Measurements from ENCODE around the gene MEGF8. TPM values are rescaled to one million over a fixed set of nuclear protein-coding genes. Genes with fewer than 3 reads are reported as not detected.

MEGF8 gene
- total and polyA plus RNA-seq, 2 experiments from 2014 or later: 5.4 to 26.6 TPM

DNA sequence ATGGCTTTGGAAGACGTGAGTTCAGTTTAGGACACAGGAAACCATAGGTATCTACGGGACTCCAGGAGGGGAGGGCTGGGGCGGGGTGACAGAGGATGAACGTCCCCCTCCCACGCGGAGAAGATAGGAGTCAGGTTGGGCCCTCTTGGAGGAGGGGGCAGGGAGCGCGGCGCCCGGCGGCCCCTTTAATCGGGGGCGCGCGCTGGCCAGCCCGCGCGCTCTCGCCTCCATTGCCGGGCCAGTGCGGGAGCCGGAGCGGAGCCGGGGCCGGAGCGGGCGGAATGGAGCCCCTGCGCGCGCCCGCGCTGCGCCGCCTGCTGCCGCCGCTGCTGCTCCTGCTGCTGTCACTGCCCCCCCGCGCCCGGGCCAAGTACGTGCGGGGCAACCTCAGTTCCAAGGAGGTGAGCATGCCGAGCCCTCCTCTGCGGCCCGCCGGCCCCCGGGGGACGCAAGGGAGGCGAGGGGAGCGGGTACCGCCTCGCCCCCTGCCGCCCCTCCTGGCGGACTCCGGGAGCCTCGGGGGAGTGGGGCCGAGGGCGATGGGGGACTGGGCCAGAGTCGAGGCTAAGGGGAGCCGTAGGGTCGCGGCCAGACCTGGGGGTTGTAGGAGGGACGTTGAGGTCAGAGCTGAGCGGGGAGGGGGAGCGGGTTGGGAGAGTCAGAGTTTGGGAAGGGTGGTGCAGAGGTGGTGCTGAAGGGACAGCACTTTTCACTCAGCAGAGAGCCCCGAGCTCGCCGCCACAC, 12.2 kb upstream of the MEGF8 start, which contains the start of gene TMEM145:
Gene TMEM145, plus strand, starts transcription at position 214 of the 744 bp plus-strand sequence. Its CDS starts 68 bp downstream, at position 282.
- Histone ChIP-seq H3F3A (ENCODE audit: insufficient read depth) (peaks cover 5% of the 10 kb centered on the region), H3K4me1 (ENCODE audit: insufficient read depth) (no peaks in the 10 kb centered on the region), H3K27me3 (replicated peaks; ENCODE audit: insufficient read depth) (peaks cover 7% of the 10 kb centered on the region), H3K27ac (no peak within 1 kb of the TSS), H2AFZ (no peak within 1 kb of the TSS), H3K4me2 (ENCODE audit: unreplicated experiment) (peak within 1 kb of the TSS; percentile 89), H3K9me2 (ENCODE audit: insufficient read depth) (no peaks in the 10 kb centered on the region), H3K9ac (no peak within 1 kb of the TSS), H3K4me3 (peak within 1 kb of the TSS; percentile 70), H3K36me3 (ENCODE audit: low read depth) (no peaks in the 10 kb centered on the region), H3K79me2 (ENCODE audit: insufficient read depth) (no peaks in the 10 kb centered on the region), H4K20me1 (ENCODE audit: insufficient read depth) (no peaks in the 10 kb centered on the region), H3K9me3 (ENCODE audit: low read depth) (no peaks in the 10 kb centered on the region)
- TF ChIP-seq EZH2phosphoT487 (IDR thresholded peaks at IDR 0.05; ENCODE audit: insufficient read depth, low read depth) (no peak), EZH2 (IDR thresholded peaks at IDR 0.05; ENCODE audit: insufficient read depth, poor library complexity, severe bottlenecking) (no peak)
- in situ Hi-C loops (cut with MboI): no loop called here
- 1 to 2% methylated on average over 29 to 53 of the region's 67 CpGs for WGBS, 2 experiments (ENCODE audit: low coverage in 1 of 2, low lambda C conversion rate in 2 of 2, missing lambda C conversion rate in 2 of 2)
- peak; percentile 77 for DNase-seq

DNA sequence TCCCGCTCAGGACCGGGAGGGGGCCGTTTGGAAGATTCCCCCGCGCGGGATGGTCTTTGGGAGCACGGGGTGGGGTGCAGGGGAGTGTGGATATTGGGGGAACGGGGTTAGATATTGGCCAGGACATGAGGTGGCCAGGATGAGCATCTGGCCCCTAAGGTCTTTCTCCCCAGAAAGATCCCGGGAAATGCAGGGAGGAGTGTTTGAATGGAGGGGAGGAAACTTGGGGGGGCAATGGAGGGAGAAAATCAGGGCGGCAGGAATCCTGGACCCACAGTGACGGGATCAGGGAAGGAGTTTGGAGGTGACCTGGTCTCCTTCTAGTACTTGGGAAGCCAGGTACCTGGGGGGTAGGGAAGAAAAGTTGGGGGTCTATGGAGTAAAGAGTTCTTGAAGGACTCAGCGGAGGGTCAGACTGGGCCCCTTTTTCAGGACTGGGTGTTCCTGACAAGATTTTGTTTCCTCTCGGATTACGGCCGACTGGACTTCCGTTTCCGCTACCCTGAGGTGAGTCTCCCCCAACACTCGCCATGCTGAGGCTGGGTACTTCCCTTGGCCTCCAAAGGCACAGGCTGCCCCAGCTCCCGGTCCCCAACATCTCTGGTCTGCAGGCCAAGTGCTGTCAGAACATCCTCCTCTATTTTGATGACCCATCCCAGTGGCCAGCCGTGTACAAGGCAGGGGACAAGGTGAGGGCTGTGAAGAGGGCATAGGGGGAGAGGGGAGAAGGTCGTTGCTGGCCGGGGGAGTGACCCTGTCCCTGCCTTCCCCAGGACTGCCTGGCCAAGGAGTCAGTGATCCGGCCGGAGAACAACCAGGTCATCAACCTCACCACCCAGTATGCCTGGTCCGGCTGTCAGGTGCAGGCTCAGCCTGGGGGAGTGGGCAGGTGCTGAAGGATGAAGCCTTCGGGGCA, 11.3 kb upstream of the MEGF8 start:
- Histone ChIP-seq H3K9me2 (ENCODE audit: insufficient read depth) (no peaks in the 10 kb centered on the region), H3K79me2 (ENCODE audit: insufficient read depth) (no peaks in the 10 kb centered on the region), H3K27me3 (replicated peaks; ENCODE audit: insufficient read depth) (peaks cover 7% of the 10 kb centered on the region), H3K4me3 (no peak overlapping the region; the same call in 1 of the 2 replicates), H3K27ac (no peak overlapping the region), H3K9me3 (ENCODE audit: low read depth) (no peaks in the 10 kb centered on the region), H3K9ac (no peak overlapping the region), H3F3A (ENCODE audit: insufficient read depth) (peaks cover 5% of the 10 kb centered on the region), H3K4me1 (ENCODE audit: insufficient read depth) (no peaks in the 10 kb centered on the region), H3K36me3 (ENCODE audit: low read depth) (no peaks in the 10 kb centered on the region), H3K4me2 (ENCODE audit: unreplicated experiment) (peak overlapping the region; percentile 89), H4K20me1 (ENCODE audit: insufficient read depth) (no peaks in the 10 kb centered on the region), H2AFZ (no peak overlapping the region)
- in situ Hi-C loops (cut with MboI): no loop called here
- TF ChIP-seq EZH2 (IDR thresholded peaks at IDR 0.05; ENCODE audit: insufficient read depth, poor library complexity, severe bottlenecking): no peak
- DNase-seq: no peak
- 20 to 34% methylated on average over 17 to 26 of the region's 26 CpGs for WGBS, 2 experiments (ENCODE audit: low coverage in 1 of 2, low lambda C conversion rate in 2 of 2, missing lambda C conversion rate in 2 of 2)

- H3K79me2 ChIP-seq (ENCODE audit: insufficient read depth): no peaks in the 10 kb centered on the region
- no peak overlapping the region for H3K4me3 ChIP-seq
- H3K9ac ChIP-seq: no peak overlapping the region
- no peak for TF ChIP-seq EZH2 (IDR thresholded peaks at IDR 0.05; ENCODE audit: insufficient read depth, poor library complexity, severe bottlenecking)
- TF ChIP-seq EZH2phosphoT487 (IDR thresholded peaks at IDR 0.05; ENCODE audit: insufficient read depth, low read depth): no peak
- H3K27me3 ChIP-seq (replicated peaks; ENCODE audit: insufficient read depth): peaks cover 7% of the 10 kb centered on the region
- H3F3A ChIP-seq (ENCODE audit: insufficient read depth): peaks cover 5% of the 10 kb centered on the region
- H3K36me3 ChIP-seq (ENCODE audit: low read depth): no peaks in the 10 kb centered on the region
- H2AFZ ChIP-seq: no peak overlapping the region
- H3K9me3 ChIP-seq (ENCODE audit: low read depth): no peaks in the 10 kb centered on the region
- no peaks in the 10 kb centered on the region for H4K20me1 ChIP-seq (ENCODE audit: insufficient read depth)
- H3K4me2 ChIP-seq (ENCODE audit: unreplicated experiment): no peak overlapping the region
- no peak for DNase-seq
- H3K4me1 ChIP-seq (ENCODE audit: insufficient read depth): no peaks in the 10 kb centered on the region
- in situ Hi-C loops (cut with MboI): no loop called here
- 85 to 89% methylated on average over 5 of the region's 5 CpGs for WGBS, 2 experiments (ENCODE audit: low coverage in 1 of 2, low lambda C conversion rate in 2 of 2, missing lambda C conversion rate in 2 of 2)
- no peaks in the 10 kb centered on the region for H3K9me2 ChIP-seq (ENCODE audit: insufficient read depth)
- no peak overlapping the region for H3K27ac ChIP-seq
These were observed 10.4 kb upstream of the MEGF8 start for GRCh38 chr19:42315024-42315423.
